GOT3 (cell line): Measurements from ENCODE around the gene CRYGA.
A peak's percentile ranks its signal among the peaks of the same experiment; 100 is the strongest.

Source experiments
- DNase-seq: peaks from one replicate; lab custom pipeline; 2025; ENCODE audit warnings: mixed read lengths; lab: John Stamatoyannopoulos, UW

CRYGA gene

DNA sequence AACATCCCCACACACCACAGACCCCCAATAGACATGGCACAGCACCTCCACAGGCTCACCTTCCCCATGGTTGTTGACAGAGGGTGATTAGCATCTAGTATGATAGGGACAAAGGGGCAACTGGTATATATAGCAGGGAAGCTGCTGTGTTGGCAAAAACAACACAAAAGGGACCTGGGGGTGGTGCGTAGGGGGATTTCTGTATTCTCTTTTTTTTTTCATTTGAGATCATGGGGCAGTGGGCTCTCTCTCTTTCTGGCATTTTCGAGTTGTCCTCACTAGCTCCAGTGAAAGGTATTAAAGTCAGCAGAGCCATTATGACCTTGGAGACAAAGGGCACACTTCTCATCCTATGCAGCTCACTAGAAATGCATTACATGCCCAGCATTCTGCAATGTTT, at the start of gene CRYGA:
Gene CRYGA, minus strand, starts transcription at position 101 of the 400 bp plus-strand sequence. Its CDS starts 33 bp downstream, at position 68.
- no peak for DNase-seq

GRCh38 chr2:208210688-208211451, 47.5 kb upstream of the CRYGA start:
- DNase-seq = no peak

GRCh38 chr2:208208335-208209085, 45.1 kb upstream of the CRYGA start:
- DNase-seq = no peak

GRCh38 chr2:208207769-208208168, 44.4 kb upstream of the CRYGA start:
- DNase-seq = no peak

DNA sequence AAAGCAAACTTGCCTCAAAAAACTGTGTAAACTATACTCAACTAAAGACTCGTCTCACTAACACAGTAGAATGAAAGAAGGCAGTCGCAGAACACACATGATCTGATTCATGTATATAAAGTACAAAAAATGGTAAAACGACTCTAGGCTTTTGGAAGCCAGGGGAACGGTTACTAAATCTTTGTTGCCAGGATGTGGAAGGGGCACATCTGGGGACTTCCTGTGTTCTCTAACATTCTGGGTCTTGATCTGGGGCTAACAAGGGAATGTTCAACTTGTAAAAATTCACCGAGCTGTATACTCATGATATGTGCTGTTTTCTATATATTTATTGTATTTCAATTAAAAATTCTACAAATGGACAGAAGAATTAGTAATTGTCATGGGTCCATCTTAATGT, 40.8 kb upstream of the CRYGA start:
- DNase-seq = no peak

GRCh38 chr2:208195531-208195930, 32.1 kb upstream of the CRYGA start:
- no peak for DNase-seq

- no peak for DNase-seq
Measured at GRCh38 chr2:208192611-208193236, 29.3 kb upstream of the CRYGA start.

DNA sequence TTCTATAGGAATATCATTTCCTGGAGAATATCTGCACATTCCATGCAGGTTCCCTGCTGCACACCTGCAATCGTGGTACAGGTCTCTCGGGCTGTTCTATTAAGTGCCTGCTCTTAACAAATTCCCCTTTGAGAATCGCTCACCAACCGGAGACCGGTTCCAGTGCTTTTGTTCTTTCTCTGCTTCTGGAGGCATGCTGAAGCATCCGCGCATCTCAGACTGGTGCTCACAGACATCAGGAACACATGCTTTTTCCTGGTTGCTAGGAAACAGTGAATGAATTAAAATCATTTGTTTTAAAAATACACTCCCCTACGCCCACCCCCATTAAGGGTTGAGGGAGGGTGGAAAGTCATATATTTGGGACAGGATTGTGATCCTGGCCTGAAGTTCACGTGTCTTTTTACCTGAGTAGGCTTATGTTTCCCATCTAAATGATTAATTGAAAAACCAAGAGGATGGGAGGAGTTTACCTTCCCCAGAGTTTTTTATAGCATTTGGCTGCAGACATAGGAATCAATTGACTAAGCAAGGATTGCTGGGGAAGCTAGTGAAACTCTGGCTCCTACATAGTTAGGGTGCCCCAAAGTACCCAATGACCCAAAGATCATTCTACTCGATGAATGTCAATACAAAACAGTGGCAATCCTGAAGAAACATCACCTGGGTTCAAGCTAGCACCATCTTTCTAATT, 26.6 kb upstream of the CRYGA start, which contains the start of gene C2orf80:
Gene C2orf80, minus strand, starts transcription at position 221 of the 694 bp plus-strand sequence. CDS start 3,044 bp downstream, outside the sequence.
- no peak for DNase-seq

DNA sequence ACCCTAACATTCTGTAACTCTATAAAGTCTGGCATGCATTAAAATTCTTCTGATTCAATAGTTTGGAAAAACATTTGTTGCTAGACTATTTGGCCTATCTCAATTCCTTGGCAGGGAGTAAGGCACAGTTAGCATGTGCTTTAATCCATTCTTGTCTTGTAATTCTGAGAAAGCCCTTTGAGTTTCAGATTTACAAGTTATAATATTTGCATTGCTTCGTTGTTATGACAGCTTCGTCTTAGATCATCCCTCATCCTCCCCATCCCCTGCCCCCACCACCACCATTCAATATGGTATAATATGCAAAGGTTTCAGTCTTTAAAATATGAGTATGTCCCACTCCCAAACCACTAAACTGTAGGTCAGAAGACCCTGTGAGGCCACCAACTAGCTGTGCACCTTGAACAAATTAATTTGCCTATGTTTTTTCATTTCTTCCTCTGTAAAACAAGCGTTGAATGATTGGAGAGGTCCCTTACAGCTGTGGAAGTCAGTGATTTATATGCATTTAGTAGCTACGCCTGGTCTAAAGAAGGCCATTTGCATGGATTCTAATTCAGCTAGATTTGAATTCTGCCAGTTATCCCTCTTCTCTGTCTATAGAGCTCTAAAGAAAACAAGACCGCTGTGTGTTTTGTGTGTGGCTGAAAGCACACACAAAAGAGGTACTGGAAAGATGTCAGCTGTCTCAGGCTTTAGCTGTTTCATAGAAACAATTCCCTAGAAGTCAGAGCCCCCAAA, 25.9 kb upstream of the CRYGA start:
- DNase-seq = no peak

GRCh38 chr2:208186893-208187292, 23.5 kb upstream of the CRYGA start:
- no peak for DNase-seq

GRCh38 chr2:208186465-208186864, 23.1 kb upstream of the CRYGA start:
- no peak for DNase-seq

- DNase-seq = no peak
Measured at GRCh38 chr2:208183972-208184705, 20.8 kb upstream of the CRYGA start.

DNA sequence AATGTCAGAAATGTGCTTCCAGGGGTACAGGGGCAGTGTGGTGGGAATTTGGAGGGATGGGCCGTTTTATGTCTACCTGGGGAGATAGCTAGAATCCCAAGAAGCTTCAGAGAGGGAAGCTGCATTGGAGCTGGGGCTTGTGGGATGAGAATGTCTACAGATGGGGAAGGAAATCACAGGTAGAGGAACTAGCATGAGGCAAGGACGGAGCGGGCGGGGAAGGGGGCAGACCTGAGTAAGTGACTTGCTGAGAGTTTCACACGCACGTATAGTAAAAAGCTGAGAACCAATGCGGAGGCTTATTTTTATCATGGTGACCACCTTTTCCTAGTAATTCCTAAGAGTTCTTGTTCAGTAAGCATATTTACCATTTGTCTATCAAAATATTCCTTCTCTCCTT, 20.1 kb upstream of the CRYGA start:
- no peak for DNase-seq

- DNase-seq = no peak
Measured at GRCh38 chr2:208182835-208183234, 19.4 kb upstream of the CRYGA start.

DNA sequence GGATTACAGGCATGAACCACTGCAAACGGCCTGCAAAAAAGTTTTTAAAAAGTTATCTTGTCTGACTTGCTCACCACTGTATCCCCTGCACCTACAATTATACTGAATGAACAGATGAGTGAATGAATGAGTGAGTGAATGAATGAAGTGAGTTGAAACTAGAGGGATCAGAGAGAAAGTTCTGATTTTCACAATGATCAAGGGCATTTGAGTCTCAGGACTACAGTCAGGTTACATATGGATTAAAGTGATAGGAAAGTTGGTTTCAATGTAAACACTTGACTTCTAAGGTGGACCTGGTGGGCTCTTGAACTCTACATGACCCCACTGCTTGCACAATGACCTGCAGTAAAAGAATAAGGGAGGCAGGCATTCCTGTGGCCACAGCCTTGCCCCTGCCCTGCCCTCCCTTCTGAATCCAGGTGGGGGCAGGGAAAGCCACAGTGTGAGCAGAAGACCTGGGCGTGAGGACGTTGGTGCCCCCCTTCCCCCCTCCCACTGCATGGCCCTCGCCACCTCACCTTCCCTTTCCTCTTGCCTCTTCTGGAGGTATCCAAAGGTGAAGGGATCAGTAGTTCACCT, 15.7 kb upstream of the CRYGA start:
- DNase-seq = no peak

- no peak for DNase-seq
Measured at GRCh38 chr2:208175840-208176153, 12.4 kb upstream of the CRYGA start.

DNA sequence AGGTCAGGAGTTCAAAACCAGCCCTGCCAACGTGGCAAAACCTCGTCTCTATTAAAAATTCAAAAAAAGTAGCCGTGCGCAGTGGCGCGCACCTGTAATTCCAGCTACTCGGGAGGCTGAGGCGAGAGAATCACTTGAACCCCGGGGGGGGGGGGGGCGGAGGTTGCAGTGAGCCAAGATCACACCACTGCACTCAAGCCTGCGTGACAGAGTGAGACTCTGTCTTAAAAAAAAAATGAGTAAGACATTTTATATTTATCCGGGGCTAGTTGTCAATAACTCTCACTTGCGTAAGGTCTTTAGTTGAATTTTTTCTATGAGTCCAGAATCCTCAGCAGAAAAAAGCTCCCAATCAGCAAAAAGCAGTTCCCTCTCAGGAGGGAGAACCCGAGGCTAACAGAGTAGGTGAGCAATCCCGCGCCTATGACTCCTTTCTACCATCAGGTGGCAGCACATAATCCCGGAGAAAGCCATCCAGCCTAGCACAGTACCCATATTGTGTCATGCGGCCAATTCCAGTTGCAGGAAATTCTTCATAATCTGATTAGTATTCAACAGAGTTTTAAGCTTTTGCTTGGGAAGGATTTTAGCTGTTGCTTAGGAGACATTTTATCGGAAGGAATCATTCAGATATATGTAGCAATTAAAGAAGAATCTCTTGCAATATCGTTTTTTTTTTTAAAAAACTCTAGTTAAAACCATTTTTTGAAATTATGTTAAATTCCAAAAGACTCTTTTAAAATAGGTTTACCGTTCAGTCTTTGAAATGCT, 11.9 kb upstream of the CRYGA start:
- DNase-seq = peak; percentile 23

DNA sequence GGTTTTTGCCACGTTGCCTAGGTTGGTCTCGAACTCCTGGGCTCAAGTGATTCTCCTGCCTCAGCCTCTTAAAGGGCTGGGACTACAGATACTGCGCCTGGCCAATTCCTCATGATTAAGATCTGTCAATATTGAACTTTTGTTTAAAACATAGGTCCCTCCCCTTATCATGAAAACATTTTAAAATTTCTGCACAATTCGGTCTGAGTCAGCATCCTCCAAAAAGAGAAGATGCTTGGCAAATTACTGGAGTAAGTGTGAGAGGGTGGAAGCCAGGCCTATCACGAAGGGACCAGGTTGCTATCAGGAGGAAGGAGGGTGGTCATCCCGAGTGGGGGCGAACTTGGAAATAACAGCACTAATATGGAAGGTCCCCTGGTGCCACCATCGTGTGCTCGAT, 10.8 kb upstream of the CRYGA start:
- no peak for DNase-seq

DNA sequence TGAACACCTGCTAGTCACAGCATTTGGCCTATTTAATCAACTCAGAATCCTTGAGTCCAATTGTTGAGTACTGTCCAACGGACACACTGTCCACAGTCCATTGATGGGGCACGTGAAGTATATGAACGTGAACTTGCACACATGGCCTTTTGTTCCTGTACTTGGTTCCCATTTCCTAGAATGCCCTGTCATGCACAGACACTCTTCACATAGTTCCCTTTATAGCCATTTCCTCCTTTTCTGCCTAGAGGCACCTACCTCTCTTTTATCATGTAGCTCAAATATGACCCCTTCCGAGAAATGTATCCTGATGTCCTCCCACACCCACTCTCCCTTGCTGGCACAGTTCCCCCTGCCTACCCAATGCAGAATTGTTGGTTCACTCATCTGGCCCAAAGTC, 8.7 kb upstream of the CRYGA start:
- DNase-seq = no peak
